Activated CD8-positive, alpha-beta T cell treated with anti-CD3 and anti-CD28 coated beads for 36 hours (primary cell): ENCODE results near the gene WRAP73. TPM values are rescaled to one million over a fixed set of nuclear protein-coding genes. Genes with fewer than 3 reads are reported as not detected.

Experiments used
- ATAC-seq: fragments of 200-7000 bp; cut with Tn5 transposase; one replicate; pipeline ENCODE4 v1.10.0; 2021; ENCODE audit warnings: mild to moderate bottlenecking, moderate library complexity
- CTCF ChIA-PET: fragments of 350-600 bp; sonication (Branson Sonifier 250); formaldehyde crosslinking; loops from one replicate; lab custom pipeline; 2021; ENCODE audit warnings: antibody characterized with exemption; lab: Charles Lee
- POLR2A ChIA-PET: fragments of 350-600 bp; sonication (Branson Sonifier 250); formaldehyde crosslinking; loops from one replicate; lab custom pipeline; 2021; ENCODE audit warnings: antibody characterized with exemption; lab: Charles Lee
- DNase-seq: peaks from one replicate; pipeline ENCODE4 v3.0.0-alpha.2; 2020
- H3K27ac Mint-ChIP-seq: one replicate; pipeline ENCODE4 v1.8.0; 2021; ENCODE audit warnings: mild to moderate bottlenecking, mixed read lengths
- H3K27me3 Mint-ChIP-seq: one replicate; pipeline ENCODE4 v1.8.0; 2021; ENCODE audit warnings: mixed read lengths
- H3K36me3 Mint-ChIP-seq: one replicate; pipeline ENCODE4 v1.8.0; 2021; ENCODE audit warnings: low read depth, mixed read lengths
- H3K4me1 Mint-ChIP-seq: one replicate; pipeline ENCODE4 v1.8.0; 2021; ENCODE audit warnings: low read depth, mixed read lengths
- H3K4me3 Mint-ChIP-seq: one replicate; pipeline ENCODE4 v1.8.0; 2021; ENCODE audit warnings: mild to moderate bottlenecking, moderate library complexity, mixed read lengths
- H3K9me3 Mint-ChIP-seq: one replicate; pipeline ENCODE4 v1.8.0; 2021; ENCODE audit warnings: mixed read lengths
- CTCF ChIP-seq: fragments of 200-600 bp; IDR thresholded peaks from one replicate; pipeline ENCODE4 v1.8.0; 2022; ENCODE audit warnings: antibody characterized with exemption, mild to moderate bottlenecking
- intact Hi-C: fragments of 100-400 bp; cut with micrococcal nuclease; formaldehyde crosslinking; loops from one replicate; pipeline ENCODE4 v1.10.0; 2022
- total RNA-seq, 2 experiments: library from RNA; stranded (reverse); gene quantifications; one replicate each; pipeline ENCODE4 v1.2.3, GENCODE V29; 2021

Gene WRAP73
- total RNA-seq, 2 experiments from 2014 or later = 34.2 to 35.4 TPM

GRCh38 chr1:3640121-3640837 lies 9.6 kb downstream of the WRAP73 start:
- ATAC-seq (no peak), DNase-seq (no peak)
- no peaks in the 10 kb centered on the region for H3K9me3 Mint-ChIP-seq
- ChIA-PET POLR2A (no interaction called here), CTCF (no interaction called here)
- H3K4me1 Mint-ChIP-seq = no peaks in the 10 kb centered on the region
- H3K4me3 Mint-ChIP-seq = no peak overlapping the region
- H3K27ac Mint-ChIP-seq = no peak overlapping the region
- H3K36me3 Mint-ChIP-seq = peaks cover 9% of the 10 kb centered on the region
- intact Hi-C loops = no loop called here
- no peaks in the 10 kb centered on the region for H3K27me3 Mint-ChIP-seq
- TF ChIP-seq CTCF = no peak

GRCh38 chr1:3639397-3639911 lies 10.4 kb downstream of the WRAP73 start:
- ATAC-seq = no peak
- Mint-ChIP-seq H3K36me3 (peaks cover 4% of the 10 kb centered on the region), H3K4me1 (no peaks in the 10 kb centered on the region), H3K9me3 (no peaks in the 10 kb centered on the region), H3K27me3 (no peaks in the 10 kb centered on the region), H3K27ac (no peak overlapping the region), H3K4me3 (no peak overlapping the region)
- no peak for DNase-seq
- intact Hi-C loops = no loop called here
- POLR2A ChIA-PET = interaction anchor here (0.5 kb wide), 1 partner anchor 189 kb away, joined by 3 read pairs; no protein-coding TSS in a partner anchor
- no peak for TF ChIP-seq CTCF
- CTCF ChIA-PET = no interaction called here

- Mint-ChIP-seq H3K4me1 (no peaks in the 10 kb centered on the region), H3K36me3 (peaks cover 2% of the 10 kb centered on the region), H3K9me3 (no peaks in the 10 kb centered on the region), H3K4me3 (no peak overlapping the region), H3K27ac (no peak overlapping the region), H3K27me3 (no peaks in the 10 kb centered on the region)
- TF ChIP-seq CTCF = no peak
- DNase-seq (no peak), ATAC-seq (no peak)
- intact Hi-C loops = no loop called here
- CTCF ChIA-PET = interaction anchor here (1.0 kb wide), 1 partner anchor 17 kb away, joined by 3 read pairs; no protein-coding TSS in a partner anchor
- POLR2A ChIA-PET = no interaction called here
These were observed 11.2 kb downstream of the WRAP73 start for GRCh38 chr1:3638676-3639075.

GRCh38 chr1:3638027-3638426 lies 11.9 kb downstream of the WRAP73 start:
- intact Hi-C loops = no loop called here
- ChIA-PET POLR2A (no interaction called here), CTCF (interaction anchor here (1.0 to 1.2 kb wide), 2 partner anchors 11 to 16 kb away, joined by 3 read pairs; no protein-coding TSS in a partner anchor)
- no peak overlapping the region for H3K4me3 Mint-ChIP-seq
- H3K27me3 Mint-ChIP-seq = no peaks in the 10 kb centered on the region
- ATAC-seq (no peak), DNase-seq (no peak)
- H3K27ac Mint-ChIP-seq = no peak overlapping the region
- no peaks in the 10 kb centered on the region for H3K4me1 Mint-ChIP-seq
- H3K9me3 Mint-ChIP-seq = no peaks in the 10 kb centered on the region
- peaks cover 7% of the 10 kb centered on the region for H3K36me3 Mint-ChIP-seq
- no peak for TF ChIP-seq CTCF

GRCh38 chr1:3636531-3636930 lies 13.4 kb downstream of the WRAP73 start:
- CTCF ChIA-PET = no interaction called here
- H3K9me3 Mint-ChIP-seq = no peaks in the 10 kb centered on the region
- no peak for TF ChIP-seq CTCF
- H3K4me3 Mint-ChIP-seq = no peak overlapping the region
- no peaks in the 10 kb centered on the region for H3K27me3 Mint-ChIP-seq
- H3K27ac Mint-ChIP-seq = no peak overlapping the region
- intact Hi-C loops = no loop called here
- DNase-seq (no peak), ATAC-seq (no peak)
- H3K36me3 Mint-ChIP-seq = peaks cover 10% of the 10 kb centered on the region
- H3K4me1 Mint-ChIP-seq = no peaks in the 10 kb centered on the region
- POLR2A ChIA-PET = interaction anchor here (1.2 kb wide), 1 partner anchor 13 kb away, joined by 3 read pairs; no protein-coding TSS in a partner anchor
